ENCODE measurements around the gene FOXP2.

GRCh38 chr7:114623146-114623545, 208.5 kb downstream of the FOXP2 start:
- no peak for TF ChIP-seq CTCF (IDR thresholded peaks at IDR 0.05)
- TF ChIP-seq POLR2A (IDR thresholded peaks at IDR 0.05) = no peak
